Non-pigmented ciliary epithelial cell (primary cell): ENCODE measurements around the gene GPATCH1.
"Not testable (repeated sequence)": the region's sequence is repeated elsewhere in the genome, so short reads cannot be mapped to it uniquely, and the experiment has no call there.

Experiments used
- DNase-seq: peaks from one replicate; pipeline ENCODE4 v3.0.0-alpha.2; 2010; ENCODE audit warnings: low read depth

GPATCH1 gene, protein sequence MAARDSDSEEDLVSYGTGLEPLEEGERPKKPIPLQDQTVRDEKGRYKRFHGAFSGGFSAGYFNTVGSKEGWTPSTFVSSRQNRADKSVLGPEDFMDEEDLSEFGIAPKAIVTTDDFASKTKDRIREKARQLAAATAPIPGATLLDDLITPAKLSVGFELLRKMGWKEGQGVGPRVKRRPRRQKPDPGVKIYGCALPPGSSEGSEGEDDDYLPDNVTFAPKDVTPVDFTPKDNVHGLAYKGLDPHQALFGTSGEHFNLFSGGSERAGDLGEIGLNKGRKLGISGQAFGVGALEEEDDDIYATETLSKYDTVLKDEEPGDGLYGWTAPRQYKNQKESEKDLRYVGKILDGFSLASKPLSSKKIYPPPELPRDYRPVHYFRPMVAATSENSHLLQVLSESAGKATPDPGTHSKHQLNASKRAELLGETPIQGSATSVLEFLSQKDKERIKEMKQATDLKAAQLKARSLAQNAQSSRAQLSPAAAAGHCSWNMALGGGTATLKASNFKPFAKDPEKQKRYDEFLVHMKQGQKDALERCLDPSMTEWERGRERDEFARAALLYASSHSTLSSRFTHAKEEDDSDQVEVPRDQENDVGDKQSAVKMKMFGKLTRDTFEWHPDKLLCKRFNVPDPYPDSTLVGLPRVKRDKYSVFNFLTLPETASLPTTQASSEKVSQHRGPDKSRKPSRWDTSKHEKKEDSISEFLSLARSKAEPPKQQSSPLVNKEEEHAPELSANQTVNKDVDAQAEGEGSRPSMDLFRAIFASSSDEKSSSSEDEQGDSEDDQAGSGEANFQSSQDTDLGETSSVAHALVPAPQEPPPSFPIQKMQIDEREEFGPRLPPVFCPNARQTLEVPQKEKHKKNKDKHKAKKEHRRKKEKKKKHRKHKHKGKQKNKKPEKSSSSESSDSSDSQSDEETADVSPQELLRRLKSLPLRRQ

DNA sequence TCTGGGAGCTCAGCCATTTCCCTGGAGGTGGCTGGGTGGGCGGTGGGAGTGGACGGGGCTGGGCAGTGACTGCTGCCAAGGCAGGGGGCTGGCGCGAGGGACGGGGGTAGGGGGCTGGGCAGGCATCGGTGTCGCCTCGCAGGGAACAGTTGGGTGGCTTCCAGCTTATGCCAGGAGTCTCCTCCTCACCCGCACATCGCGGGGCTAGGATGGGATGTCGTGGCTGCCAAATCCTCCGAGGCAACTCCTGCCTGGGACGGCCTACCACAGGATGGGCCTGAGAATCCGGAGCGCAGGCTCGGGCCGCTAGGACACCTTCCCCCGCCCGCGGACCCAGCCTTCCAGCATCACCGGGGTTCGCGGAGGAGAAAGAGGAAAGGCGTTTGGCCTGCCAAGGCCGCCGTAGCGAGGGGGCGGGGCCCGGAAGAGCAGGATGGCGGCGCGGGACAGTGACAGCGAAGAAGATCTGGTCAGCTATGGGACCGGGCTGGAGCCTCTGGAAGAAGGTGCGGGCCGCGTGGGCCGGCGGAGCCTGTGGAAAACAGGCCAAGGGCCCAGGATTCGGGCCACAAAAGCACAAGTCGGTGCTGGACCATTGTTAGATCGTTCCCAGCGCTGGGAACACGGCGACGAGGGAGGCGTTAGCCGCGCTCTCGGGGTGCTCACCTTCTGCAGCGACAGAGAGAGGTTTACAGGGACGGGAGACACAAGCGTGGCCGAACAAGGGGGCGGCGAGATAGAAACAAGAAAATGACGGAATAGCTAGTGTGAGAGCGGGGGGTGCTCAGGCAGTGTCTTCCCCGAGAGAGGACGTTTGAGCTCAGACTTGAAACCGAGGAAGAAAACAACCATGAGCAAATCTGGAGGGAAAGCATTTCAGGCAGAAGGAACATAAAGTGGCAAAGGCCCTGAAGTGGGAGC is at the start of gene GPATCH1:
GPATCH1 (plus strand) TSS at position 421 of the 921 bp plus-strand sequence; CDS start at position 434, 13 bp downstream.
- DNase-seq, result no peak

DNA sequence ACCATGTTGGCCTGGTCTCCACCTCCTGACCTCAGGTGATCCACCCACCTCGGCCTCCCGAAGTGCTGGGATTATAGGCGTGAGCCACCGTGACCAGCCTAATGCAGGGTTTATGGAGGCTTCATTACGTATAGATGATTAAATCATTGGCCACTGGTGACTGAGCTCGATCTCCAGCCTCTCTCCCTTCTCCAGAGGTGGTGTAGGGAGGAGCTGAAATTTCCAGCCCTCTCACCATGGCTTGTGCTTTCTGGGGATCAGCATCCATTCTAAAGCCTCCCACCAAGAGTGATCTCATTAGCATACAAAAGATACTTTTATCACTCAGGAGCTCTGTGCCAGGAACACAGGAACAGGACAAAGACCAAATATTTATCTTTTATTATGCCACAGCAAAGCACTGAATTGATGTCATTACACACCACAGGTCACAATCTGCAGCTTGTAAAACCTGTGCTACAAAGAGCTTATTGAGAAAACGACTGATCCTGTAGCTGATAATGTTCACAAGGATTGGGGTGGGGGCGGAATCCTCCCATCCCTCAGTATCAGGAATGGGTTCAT is 48.7 kb upstream of the GPATCH1 start:
- DNase-seq, result no peak

GRCh38 chr19:33035461-33035860 is 45.5 kb upstream of the GPATCH1 start:
- no peak for DNase-seq

- not testable (repeated sequence) for DNase-seq
These were observed 44.4 kb upstream of the GPATCH1 start for GRCh38 chr19:33036370-33037167.

DNA sequence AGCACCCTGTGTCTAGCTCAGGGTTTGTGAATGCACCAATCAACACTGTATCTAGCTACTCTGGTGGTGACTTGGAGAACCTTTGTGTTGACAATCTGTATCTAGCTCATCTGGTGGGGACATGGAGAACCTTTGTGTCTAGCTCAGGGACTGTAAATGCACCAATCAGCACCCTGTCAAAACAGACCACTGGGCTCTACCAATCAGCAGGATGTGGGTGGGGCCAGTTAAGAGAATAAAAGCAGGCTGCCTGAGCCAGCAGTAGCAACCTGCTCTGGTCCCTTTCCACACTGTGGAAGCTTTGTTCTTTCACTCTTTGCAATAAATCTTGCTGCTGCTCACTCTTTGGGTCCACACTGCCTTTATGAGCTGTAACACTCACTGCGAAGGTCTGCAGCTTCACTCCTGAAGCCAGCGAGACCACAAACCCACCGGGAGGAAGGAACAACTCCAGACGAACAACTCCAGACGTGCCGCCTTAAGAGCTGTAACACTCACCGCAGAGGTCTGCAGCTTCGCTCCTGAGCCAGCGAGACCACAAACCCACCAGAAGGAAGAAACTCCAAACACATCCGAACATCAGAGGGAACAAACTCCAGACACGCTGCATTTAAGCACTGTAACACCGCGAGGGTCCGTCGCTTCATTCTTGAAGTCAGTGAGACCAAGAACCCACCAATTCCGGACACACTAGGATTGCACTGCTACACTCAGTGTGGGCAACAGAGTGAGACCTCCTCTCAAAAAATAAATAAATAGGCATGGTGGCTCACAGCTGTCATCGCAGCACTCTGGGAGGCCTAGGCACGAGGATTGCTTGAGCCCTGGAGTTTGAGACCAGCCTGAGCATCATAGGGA is 43.6 kb upstream of the GPATCH1 start:
- DNase-seq, result not testable (repeated sequence)

DNA sequence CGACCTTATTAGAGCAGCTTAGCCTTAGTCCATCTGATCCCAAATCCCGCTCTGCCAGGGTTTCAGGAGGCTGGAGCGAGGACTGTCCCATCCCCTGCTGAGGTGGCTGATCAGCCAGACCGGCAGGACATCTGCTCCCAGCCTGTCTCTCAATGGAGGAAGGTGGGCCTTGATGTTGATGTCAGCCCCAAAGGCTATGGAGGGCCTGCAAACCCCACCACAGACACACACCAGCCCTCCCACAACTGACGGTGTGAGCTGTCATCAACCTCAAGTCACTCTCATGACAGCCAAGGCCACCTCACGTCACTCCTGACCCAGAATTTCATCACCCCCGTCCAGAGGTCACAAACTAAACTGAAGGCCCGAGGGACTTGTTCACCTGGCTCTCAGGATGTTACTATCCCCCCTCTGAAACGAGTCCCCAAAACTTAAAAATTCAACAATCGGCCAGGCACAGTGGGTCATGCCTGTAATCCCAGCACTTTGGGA is 41.8 kb upstream of the GPATCH1 start:
- no peak for DNase-seq

GRCh38 chr19:33039815-33040214 is 41.2 kb upstream of the GPATCH1 start:
- no peak for DNase-seq

GRCh38 chr19:33040994-33041827 is 39.8 kb upstream of the GPATCH1 start:
- no peak for DNase-seq

GRCh38 chr19:33041828-33042160 is 39.2 kb upstream of the GPATCH1 start:
- not testable (repeated sequence) for DNase-seq

DNA sequence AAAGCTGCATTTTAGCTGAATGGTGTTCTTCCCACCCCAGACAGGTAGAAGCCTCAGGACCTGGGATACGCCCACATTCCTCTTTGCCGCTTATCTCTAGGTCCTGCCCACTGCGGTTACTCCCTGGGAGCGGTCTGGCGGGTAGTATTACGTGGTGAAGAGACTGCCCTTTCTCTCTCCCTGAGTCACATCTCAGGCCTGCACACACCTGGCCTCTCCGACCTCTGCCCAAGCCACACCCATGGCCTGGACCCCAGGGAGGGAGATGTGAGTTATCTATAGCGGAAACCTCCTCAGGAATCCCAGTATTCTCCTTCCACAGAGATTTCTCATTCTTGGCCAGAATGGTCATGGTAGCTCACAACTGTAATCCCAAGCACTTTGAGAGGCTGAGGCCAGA is 33.6 kb upstream of the GPATCH1 start:
- no peak for DNase-seq

- no peak for DNase-seq
These were observed 31.9 kb upstream of the GPATCH1 start for GRCh38 chr19:33048806-33049676.

DNA sequence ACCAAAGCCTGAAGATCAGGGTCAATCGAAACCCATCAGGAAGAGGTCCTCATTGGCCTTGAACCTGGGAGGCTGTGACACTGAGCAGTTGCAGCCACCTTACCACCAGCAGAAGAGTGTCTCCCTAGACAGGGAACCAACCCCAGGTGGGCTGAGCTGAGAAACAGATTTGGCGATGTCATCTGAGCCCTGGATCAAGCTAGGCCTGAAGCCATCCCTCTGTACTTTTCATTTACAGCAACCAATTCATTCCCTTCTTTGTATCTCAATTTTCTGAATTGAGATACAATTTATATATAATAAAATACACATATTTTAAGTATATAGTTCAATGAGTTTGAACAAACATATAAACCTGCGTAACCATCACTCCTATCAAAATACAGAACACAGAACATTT is 30.9 kb upstream of the GPATCH1 start:
- no peak for DNase-seq

DNA sequence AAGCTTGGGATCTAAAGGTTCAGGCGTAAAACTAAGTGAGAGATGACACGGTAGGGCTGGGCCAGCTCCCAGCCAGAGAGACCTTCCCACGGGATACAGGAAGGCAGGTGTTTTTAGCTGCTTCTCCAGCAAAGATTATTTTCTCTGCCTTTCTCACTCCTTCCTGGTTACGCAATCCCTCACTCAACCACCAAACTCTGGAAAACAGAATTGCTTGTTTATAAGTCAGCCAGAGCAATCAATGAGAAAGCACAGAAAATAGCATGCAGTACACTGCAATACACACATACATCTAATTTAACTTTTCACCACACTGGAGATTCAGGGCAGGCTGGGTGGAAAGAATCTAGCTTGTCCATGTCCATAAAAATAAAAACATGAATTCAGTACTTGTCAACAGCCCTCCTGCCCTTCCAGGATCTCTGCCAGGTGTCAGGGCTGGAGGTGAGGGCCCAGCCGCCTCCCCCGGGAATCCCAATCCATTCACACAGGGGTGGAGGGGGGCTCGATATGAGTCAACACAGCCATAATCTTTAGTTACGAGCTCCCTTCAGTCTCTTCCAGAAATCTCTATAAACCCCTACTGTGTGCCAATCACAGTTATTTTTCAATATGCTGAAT is 28.5 kb upstream of the GPATCH1 start:
- DNase-seq, result no peak

GRCh38 chr19:33054623-33055022 is 26.4 kb upstream of the GPATCH1 start:
- no peak for DNase-seq

- no peak for DNase-seq
These were observed 25.3 kb upstream of the GPATCH1 start for GRCh38 chr19:33055718-33056117.

DNA sequence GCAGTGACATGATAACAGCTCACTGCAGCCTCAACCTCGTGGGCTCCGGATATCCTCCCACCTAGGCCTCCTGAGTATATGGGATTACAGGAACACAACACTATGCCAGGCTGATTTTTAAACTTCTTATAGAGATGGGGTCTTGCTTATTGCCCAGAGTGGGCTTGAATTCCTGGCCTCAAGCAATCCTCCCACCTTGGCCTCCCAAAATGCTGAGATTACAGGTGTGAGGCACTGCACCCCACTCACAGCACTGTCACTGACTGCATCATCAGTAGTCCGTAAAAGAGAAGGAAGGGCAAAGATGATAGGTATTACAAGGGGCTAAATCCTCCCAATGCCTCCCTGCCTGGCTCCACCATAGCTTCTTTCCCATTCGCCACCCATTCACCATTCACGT is 20.4 kb upstream of the GPATCH1 start:
- no peak for DNase-seq

DNA sequence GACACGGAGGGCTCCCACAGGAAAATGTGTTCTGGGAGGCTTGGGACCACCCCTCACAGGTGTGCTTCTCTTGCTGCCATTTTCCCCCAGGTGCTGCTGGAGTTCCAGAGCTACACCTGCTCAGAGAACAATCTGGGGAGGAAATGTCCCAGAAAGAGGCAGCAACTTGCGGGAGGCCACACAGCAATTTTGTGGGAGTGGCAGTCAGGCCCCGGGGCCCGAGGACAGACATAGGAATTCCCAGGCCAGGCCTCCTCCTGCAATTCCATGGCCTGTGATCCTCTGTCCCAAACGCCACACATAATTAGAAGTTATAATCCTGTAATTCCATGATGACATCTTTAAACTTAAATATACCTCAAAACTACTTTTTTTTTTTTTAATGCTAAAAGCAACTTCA is 18.1 kb upstream of the GPATCH1 start:
- DNase-seq, result no peak
